OCI-LY1 (cell line): ENCODE results near the gene CLIC1.
A peak's percentile ranks its signal among the peaks of the same experiment; 100 is the strongest.

Experiments used
- CTCF ChIP-seq: fragments of 200-600 bp; sonication (generic), shearing (Covaris generic); IDR thresholded peaks from 2 replicates; pipeline ENCODE4 v1.5.1; 2017; ENCODE audit warnings: mild to moderate bottlenecking, antibody characterized with exemption, low read length, moderate library complexity, mixed read lengths
- EZH2 ChIP-seq: fragments of 200-600 bp; sonication (generic), shearing (Covaris generic); IDR thresholded peaks from 2 replicates; pipeline ENCODE4 v1.8.0; 2017; ENCODE audit warnings: borderline replicate concordance, mixed run types, mild to moderate bottlenecking, antibody characterized with exemption, low read length, moderate library complexity, mixed read lengths

GRCh38 chr6:31689249-31690110, 46.9 kb downstream of the CLIC1 start:
- peak; percentile 61; the same call in 1 of the 2 replicates for TF ChIP-seq CTCF
- TF ChIP-seq EZH2: no peak
